MM.1S (cell line): ENCODE measurements around the gene POU2AF3.

Source experiments
- CTCF ChIP-seq: fragments of 300-600 bp; sonication (generic); IDR thresholded peaks from 2 replicates; pipeline ENCODE4 v1.5.1; 2016; ENCODE audit warnings: antibody characterized with exemption, low read length, mixed read lengths
- EZH2 ChIP-seq: fragments of 300-600 bp; sonication (generic); optimal IDR thresholded peaks from 2 replicates; pipeline ENCODE3; 2017; ENCODE audit warnings: low read depth, mild to moderate bottlenecking, antibody characterized with exemption, low read length, mixed read lengths
- EZH2phosphoT487 ChIP-seq: fragments of 300-600 bp; sonication (generic); IDR thresholded peaks from 2 replicates; pipeline ENCODE4 v1.6.1; 2018; ENCODE audit warnings: antibody characterized with exemption, low read length

GRCh38 chr11:111291764-111292163, 6.6 kb upstream of the POU2AF3 start:
- no peak for TF ChIP-seq EZH2
- no peak for TF ChIP-seq CTCF
- TF ChIP-seq EZH2phosphoT487, result no peak
